UCSD-AML1 (cell line): Measurements from ENCODE around the gene AP4M1.

Source experiments
- DNase-seq: peaks from one replicate; lab custom pipeline; 2025; ENCODE audit not compliant: unreplicated experiment; lab: John Stamatoyannopoulos, UW

Gene AP4M1

DNA sequence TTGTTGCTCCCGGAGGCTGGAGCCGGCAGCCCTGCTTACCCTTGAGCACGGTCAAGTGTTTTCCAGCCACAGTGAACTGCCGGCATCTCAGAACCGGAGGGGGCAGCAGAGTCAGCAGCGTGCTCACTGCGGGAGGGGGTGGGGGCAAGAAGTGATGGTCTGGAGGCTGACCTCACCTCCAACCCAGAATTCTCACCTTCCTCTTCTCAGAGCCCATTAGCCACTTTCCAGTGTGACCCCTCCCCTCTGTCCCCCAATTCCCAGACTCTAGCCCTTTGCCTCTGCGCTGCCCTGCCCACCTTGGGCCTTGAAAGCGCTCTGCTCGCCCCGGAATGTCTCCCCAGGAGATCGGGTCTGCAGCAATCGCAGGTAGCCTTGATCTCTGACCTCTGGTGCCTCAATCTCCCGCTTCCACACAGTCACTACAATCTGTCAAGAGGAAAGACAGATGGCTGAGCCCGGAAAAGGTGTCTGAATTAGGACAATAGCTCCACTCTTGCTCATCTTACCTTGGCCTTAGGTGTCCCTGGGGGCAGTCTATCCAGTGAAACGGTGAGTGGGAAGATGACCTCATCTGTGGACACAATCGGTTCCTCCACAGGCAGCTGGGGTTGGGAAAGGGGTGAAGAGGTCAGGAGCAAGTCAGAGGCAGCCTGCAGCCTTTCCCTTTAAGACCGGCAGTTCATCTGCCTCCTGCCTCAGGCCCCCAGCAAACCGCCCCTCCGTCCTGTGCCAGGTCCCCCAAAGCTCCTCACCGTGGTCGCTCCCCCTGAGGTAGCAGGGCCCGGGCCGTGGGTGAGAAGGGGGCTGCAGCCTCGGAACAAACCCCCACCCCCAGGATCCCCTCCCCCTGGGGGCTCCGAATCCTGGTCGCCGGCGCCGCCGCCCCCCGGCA is 56.1 kb downstream of the AP4M1 start:
- DNase-seq, result no peak
